HCT116 (cell line): ENCODE measurements around the gene SSNA1. TPM values are rescaled to one million over a fixed set of nuclear protein-coding genes. Genes with fewer than 3 reads are reported as not detected.

Source experiments
- ATAC-seq: fragments of 200-7000 bp; cut with Tn5 transposase; 2 replicates; pipeline ENCODE4 v1.9.1; 2020; ENCODE audit warnings: mild to moderate bottlenecking, moderate library complexity
- BruUV-seq: library from RNA; stranded (reverse); fragments of 400-500 nt; replicated peaks from 2 replicates; lab custom pipeline; 2021; lab: Mats Ljungman, UMichigan
- CTCF ChIA-PET: fragments of 300-600 bp; sonication (Branson Sonifier 250); formaldehyde crosslinking; loops from one replicate; lab custom pipeline; 2021; ENCODE audit warnings: antibody characterized with exemption; lab: Charles Lee
- POLR2A ChIA-PET: fragments of 300-600, 350-600 bp; sonication (Branson Sonifier 250); formaldehyde crosslinking; loops from one replicate; lab custom pipeline; 2021; ENCODE audit warnings: antibody characterized with exemption; lab: Charles Lee
- RAD21 ChIA-PET, 2 experiments: fragments of 300-600 bp; sonication (Branson Sonifier 250); formaldehyde crosslinking; loops; one replicate each; lab custom pipeline; 2023; ENCODE audit warnings: low total read pairs in 2 of 2; ENCODE audit not compliant: uncharacterized antibody in 2 of 2, unreplicated experiment in 2 of 2, low non-redundant PET in 1 of 2; lab: Charles Lee
- DNase-seq: peaks from one replicate; pipeline ENCODE4 v3.0.0-alpha.2; 2010; ENCODE audit warnings: low read depth, low spot score
- H2AFZ ChIP-seq: fragments of 200-600 bp; shearing (Covaris generic), sonication (generic); 2 replicates; pipeline ENCODE4 v1.6.1; 2017; ENCODE audit warnings: low read depth, mixed run types, mixed read lengths, antibody characterized with exemption, low read length; ENCODE audit not compliant: poor library complexity, severe bottlenecking
- H3K27ac ChIP-seq: 2 replicates; pipeline ENCODE4 v1.5.1; 2012; ENCODE audit warnings: low read depth, low read length
- H3K27me3 ChIP-seq: fragments of 200-600 bp; sonication (generic); 2 replicates; pipeline ENCODE4 v1.6.1; 2016; ENCODE audit warnings: mixed run types, low read length, mixed read lengths; ENCODE audit not compliant: insufficient read depth
- H3K36me3 ChIP-seq, 2 experiments: fragments of 200-500 bp in 1 of 2; fragments of 200-600 bp in 1 of 2; sonication (Bioruptor generic) in 1 of 2; sonication (generic) in 1 of 2; 2 replicates each; pipeline versions ENCODE4 v1.5.1 to v1.6.1; 2014 to 2016; ENCODE audit warnings: low read length in 2 of 2, inconsistent platforms in 1 of 2, mixed read lengths in 1 of 2, mixed run types in 1 of 2; ENCODE audit not compliant: insufficient read depth in 2 of 2, control insufficient read depth in 1 of 2
- H3K4me1 ChIP-seq, 2 experiments: fragments of 200-600 bp in 1 of 2; sonication (generic) in 1 of 2; 2 replicates each; pipeline versions ENCODE4 v1.5.1 to v1.6.1; 2012 to 2017; ENCODE audit warnings: low read length in 2 of 2, inconsistent platforms in 1 of 2, mild to moderate bottlenecking in 1 of 2, mixed read lengths in 1 of 2, mixed run types in 1 of 2, moderate library complexity in 1 of 2; ENCODE audit not compliant: insufficient read depth in 2 of 2, control insufficient read depth in 1 of 2
- H3K4me2 ChIP-seq: fragments of 200-600 bp; sonication (generic); 2 replicates; pipeline ENCODE4 v1.6.1; 2017; ENCODE audit warnings: mixed run types, low read length, mixed read lengths
- H3K4me3 ChIP-seq, 2 experiments: fragments of 200-600 bp in 1 of 2; sonication (generic) in 1 of 2; replicated peaks in 1 of 2; 2 replicates each; pipeline ENCODE4 v1.5.1; 2011 to 2016; ENCODE audit warnings: low read length in 2 of 2, control low read depth in 1 of 2, low read depth in 1 of 2, mild to moderate bottlenecking in 1 of 2, mixed read lengths in 1 of 2, mixed run types in 1 of 2
- H3K79me2 ChIP-seq: fragments of 200-600 bp; sonication (generic); 2 replicates; pipeline ENCODE4 v1.6.1; 2017; ENCODE audit warnings: mild to moderate bottlenecking, mixed run types, low read length, moderate library complexity, mixed read lengths; ENCODE audit not compliant: insufficient read depth
- H3K9ac ChIP-seq: fragments of 200-600 bp; sonication (generic); 2 replicates; pipeline ENCODE4 v1.6.1; 2016; ENCODE audit warnings: low read length, mixed read lengths
- H3K9me2 ChIP-seq: fragments of 200-600 bp; sonication (generic), shearing (Covaris generic); 2 replicates; pipeline ENCODE4 v1.6.1; 2017; ENCODE audit warnings: mixed run types, mild to moderate bottlenecking, moderate library complexity; ENCODE audit not compliant: insufficient read depth
- H3K9me3 ChIP-seq, 2 experiments: fragments of 200-500 bp in 1 of 2; fragments of 200-600 bp in 1 of 2; sonication (Bioruptor generic) in 1 of 2; sonication (generic) in 1 of 2; 2 replicates each; pipeline ENCODE4 v1.6.1; 2014 to 2017; ENCODE audit warnings: low read length in 2 of 2, mixed read lengths in 2 of 2, inconsistent platforms in 1 of 2, low read depth in 1 of 2, mild to moderate bottlenecking in 1 of 2, mixed run types in 1 of 2, moderate library complexity in 1 of 2; ENCODE audit not compliant: control insufficient read depth in 1 of 2, insufficient read depth in 1 of 2
- H4K20me1 ChIP-seq: fragments of 200-600 bp; sonication (generic), shearing (Covaris generic); 2 replicates; pipeline ENCODE4 v1.6.1; 2017; ENCODE audit warnings: mixed run types, mild to moderate bottlenecking, moderate library complexity; ENCODE audit not compliant: insufficient read depth
- ATF3 ChIP-seq: IDR thresholded peaks from 2 replicates; pipeline ENCODE4 v1.6.1; 2012
- CBX3 ChIP-seq: IDR thresholded peaks from 2 replicates; pipeline ENCODE4 v1.6.1; 2012; ENCODE audit warnings: low read depth
- CTCF ChIP-seq, 3 experiments: fragments of 200-600 bp in 1 of 3; sonication (generic) in 1 of 3; IDR thresholded peaks in 2 of 3; conservative IDR thresholded peaks in 1 of 3; 2 replicates each; pipeline ENCODE4 v1.5.1; 2012 to 2017; ENCODE audit warnings: low read depth in 2 of 3, low read length in 2 of 3, antibody characterized with exemption in 1 of 3, borderline replicate concordance in 1 of 3, control low read depth in 1 of 3, mild to moderate bottlenecking in 1 of 3, mixed read lengths in 1 of 3, mixed run types in 1 of 3, moderate library complexity in 1 of 3; ENCODE audit not compliant: insufficient read depth in 1 of 3
- ELF1 ChIP-seq: IDR thresholded peaks from 2 replicates; pipeline ENCODE4 v1.6.1; 2012; ENCODE audit warnings: low read depth, borderline replicate concordance
- FOSL1 ChIP-seq: IDR thresholded peaks from 2 replicates; pipeline ENCODE4 v1.6.1; 2012; ENCODE audit warnings: low read depth
- MAX ChIP-seq: IDR thresholded peaks from 2 replicates; pipeline ENCODE4 v1.6.1; 2012
- POLR2AphosphoS5 ChIP-seq: IDR thresholded peaks from 2 replicates; pipeline ENCODE4 v1.6.1; 2011; ENCODE audit warnings: mild to moderate bottlenecking, low read depth, low read length, moderate library complexity
- RAD21 ChIP-seq: IDR thresholded peaks from 2 replicates; pipeline ENCODE4 v1.6.1; 2012; ENCODE audit warnings: low read depth, mild to moderate bottlenecking
- SIN3A ChIP-seq: IDR thresholded peaks from 2 replicates; pipeline ENCODE4 v1.6.1; 2012; ENCODE audit warnings: low read depth
- TCF7L2 ChIP-seq: IDR thresholded peaks from 2 replicates; pipeline ENCODE4 v1.7.0; 2011; ENCODE audit warnings: borderline replicate concordance, inconsistent platforms; ENCODE audit not compliant: insufficient read depth, insufficient read length; ENCODE audit errors: extremely low read depth
- ZBTB33 ChIP-seq: IDR thresholded peaks from 2 replicates; pipeline ENCODE4 v1.6.1; 2011; ENCODE audit warnings: mild to moderate bottlenecking, low read length, moderate library complexity; ENCODE audit not compliant: insufficient replicate concordance; ENCODE audit errors: extremely low read depth
- ZNF274 ChIP-seq: fragments of 200-500 bp; sonication (Bioruptor generic); IDR thresholded peaks from 2 replicates; pipeline ENCODE4 v1.6.1; 2014; ENCODE audit warnings: mild to moderate bottlenecking, low read depth, low read length, inconsistent platforms
- intact Hi-C: fragments of 100-400 bp; cut with micrococcal nuclease; formaldehyde crosslinking; loops from 2 replicates; pipeline ENCODE4 v1.10.0; 2022
- total RNA-seq: library from RNA; stranded (reverse); gene quantifications from one replicate; pipeline ENCODE4 v1.2.1, GENCODE V29; 2021; ENCODE audit not compliant: unreplicated experiment

SSNA1 gene
- total RNA-seq, 1 experiment from 2014 or later = 84.7 TPM

GRCh38 chr9:137189297-137190295, 1.1 kb downstream of the SSNA1 start (continued):
- TF ChIP-seq CTCF (IDR thresholded peaks at IDR 0.05 in 2 of 3, conservative IDR thresholded peaks at IDR 0.05 in 1 of 3; ENCODE audit: borderline replicate concordance in 1 of 3, insufficient read depth in 1 of 3, low read depth in 2 of 3, low read length in 2 of 3) (no peak), MAX (no peak), FOSL1 (no peak)

- H3K9me3 ChIP-seq = no peaks in the 10 kb centered on the region
- peak overlapping the region; percentile 99; the same call in 1 of the 2 replicates for H3K27ac ChIP-seq
- TF ChIP-seq CBX3 (no peak), TCF7L2 (no peak), ZNF274 (no peak), SIN3A (no peak), CTCF (IDR thresholded peaks at IDR 0.05 in 2 of 3, conservative IDR thresholded peaks at IDR 0.05 in 1 of 3; ENCODE audit: borderline replicate concordance in 1 of 3, insufficient read depth in 1 of 3, low read depth in 2 of 3, low read length in 2 of 3) (peak in 2 of 3 experiments; percentile 30 to 40; a peak in 3 of 6 replicates), POLR2AphosphoS5 (0 out of 2 replicates have a peak, but pooled peaks have one; percentile 22), RAD21 (no peak), ZBTB33 (no peak), ATF3 (no peak), ELF1 (no peak)
- TF ChIP-seq, all 23 proteins: peak for 2
- Histone ChIP-seq H3K4me3 (peak overlapping the region in 1 of 2 experiments; percentile 100; a peak in 2 of 4 replicates), H4K20me1 (no peaks in the 10 kb centered on the region), H3K4me1 (peaks cover 25 to 45% of the 10 kb centered on the region in 2 experiments), H3K27me3 (no peaks in the 10 kb centered on the region), H3K9ac (peak overlapping the region; percentile 94), H2AFZ (no peak overlapping the region), H3K36me3 (peaks cover 0 to 23% of the 10 kb centered on the region in 2 experiments; a peak in 1 of 4 replicates), H3K9me2 (no peaks in the 10 kb centered on the region), H3K79me2 (peaks cover 57% of the 10 kb centered on the region), H3K4me2 (peak overlapping the region; percentile 98)
- ATAC-seq (no peak), DNase-seq (no peak)
- no TSS peak for BruUV-seq
- intact Hi-C loops = no loop called here
- CTCF ChIA-PET = interaction anchor here (0.7 to 1.3 kb wide), 3 partner anchors 70 to 155 kb away, joined by 3 to 4 read pairs (median 3); partner anchors contain the start of gene MAN1B1
- RAD21 ChIA-PET = interaction anchor here in 1 of 2 experiments (0.6 kb wide), 1 partner anchor 33 kb away, joined by 5 read pairs; no protein-coding TSS in a partner anchor
- POLR2A ChIA-PET = interaction anchor here (0.7 to 3.5 kb wide), 2 partner anchors 8 to 64 kb away, joined by 3 to 20 read pairs; no protein-coding TSS in a partner anchor
Measured at GRCh38 chr9:137190315-137190856, 1.9 kb downstream of the SSNA1 start.
